Measurements from ENCODE around the gene TTC23L.

Gene TTC23L

DNA sequence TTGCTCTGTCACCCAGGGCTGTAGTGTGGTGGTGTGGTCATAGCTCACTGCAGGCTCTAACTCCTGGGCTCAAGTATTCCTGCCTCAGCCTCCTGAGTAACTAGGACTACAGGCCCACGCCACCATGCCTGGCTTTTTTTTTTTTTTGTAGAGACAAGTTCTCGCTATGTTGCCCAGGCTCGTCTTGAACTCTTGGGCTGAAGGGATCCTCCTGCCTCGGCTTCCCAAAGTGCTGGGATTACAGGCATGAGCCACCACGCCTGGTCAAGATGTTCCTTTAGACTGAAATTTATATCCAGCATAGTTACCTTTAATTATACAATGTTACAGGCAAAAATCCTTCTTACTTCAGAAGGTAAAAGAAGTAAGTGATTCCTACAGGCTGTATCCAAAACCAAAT lies 88.8 kb downstream of the TTC23L start:
- H3F3A ChIP-seq (ENCODE audit: insufficient read depth, low read length), result peaks cover 39% of the 10 kb centered on the region

GRCh38 chr5:34928267-34928666 lies 89.3 kb downstream of the TTC23L start:
- Histone ChIP-seq H4K20me1 (ENCODE audit: insufficient read depth, low read length) (peaks cover 4% of the 10 kb centered on the region; the same call in 1 of the 2 replicates), H3K79me2 (ENCODE audit: low read length) (peaks cover 48% of the 10 kb centered on the region), H3K9ac (ENCODE audit: low read length) (no peak overlapping the region), H3K9me3 (replicated peaks; ENCODE audit: insufficient read depth, low read length) (no peaks in the 10 kb centered on the region), H3K4me1 (ENCODE audit: low read length) (peaks cover 11% of the 10 kb centered on the region), H3K4me2 (ENCODE audit: low read depth, low read length) (peak overlapping the region; percentile 69), H3K27ac (ENCODE audit: low read length) (no peak overlapping the region), H3F3A (ENCODE audit: insufficient read depth, low read length) (peaks cover 35% of the 10 kb centered on the region), H2AFZ (ENCODE audit: low read length) (no peak overlapping the region), H3K36me3 (replicated peaks; ENCODE audit: insufficient read depth, low read length) (peaks cover 13% of the 10 kb centered on the region), H3K4me3 (ENCODE audit: low read length) (no peak overlapping the region), H3K9me2 (replicated peaks; ENCODE audit: insufficient read depth, low read length) (no peaks in the 10 kb centered on the region), H3K27me3 (replicated peaks; ENCODE audit: insufficient read depth, low read length) (no peaks in the 10 kb centered on the region)
- no peak for DNase-seq
- no peak for TF ChIP-seq CTCF (IDR thresholded peaks at IDR 0.05; ENCODE audit: low read length)
- no peak for TF ChIP-seq EZH2phosphoT487 (IDR thresholded peaks at IDR 0.05; ENCODE audit: low read length)
- TF ChIP-seq EZH2 (optimal IDR thresholded peaks at IDR 0.05; ENCODE audit: low read depth, low read length), result no peak

More for the DNA sequence above, 88.8 kb downstream of the TTC23L start:
- peaks cover 44% of the 10 kb centered on the region for H3K79me2 ChIP-seq (ENCODE audit: low read length)
- no peak overlapping the region for H3K4me2 ChIP-seq (ENCODE audit: low read depth, low read length)
- DNase-seq, result no peak
- no peaks in the 10 kb centered on the region for H3K9me2 ChIP-seq (replicated peaks; ENCODE audit: insufficient read depth, low read length)
- no peak for TF ChIP-seq EZH2phosphoT487 (IDR thresholded peaks at IDR 0.05; ENCODE audit: low read length)
- TF ChIP-seq CTCF (IDR thresholded peaks at IDR 0.05; ENCODE audit: low read length), result no peak
- TF ChIP-seq EZH2 (optimal IDR thresholded peaks at IDR 0.05; ENCODE audit: low read depth, low read length), result no peak
- no peak overlapping the region for H3K27ac ChIP-seq (ENCODE audit: low read length)
- H3K4me1 ChIP-seq (ENCODE audit: low read length), result peaks cover 11% of the 10 kb centered on the region
- no peak overlapping the region for H3K9ac ChIP-seq (ENCODE audit: low read length)
- no peak overlapping the region for H2AFZ ChIP-seq (ENCODE audit: low read length)
- no peaks in the 10 kb centered on the region for H3K27me3 ChIP-seq (replicated peaks; ENCODE audit: insufficient read depth, low read length)
- H3K36me3 ChIP-seq (replicated peaks; ENCODE audit: insufficient read depth, low read length), result peaks cover 13% of the 10 kb centered on the region
- H4K20me1 ChIP-seq (ENCODE audit: insufficient read depth, low read length), result peaks cover 4% of the 10 kb centered on the region; the same call in 1 of the 2 replicates
- H3K9me3 ChIP-seq (replicated peaks; ENCODE audit: insufficient read depth, low read length), result no peaks in the 10 kb centered on the region
- H3K4me3 ChIP-seq (ENCODE audit: low read length), result no peak overlapping the region

GRCh38 chr5:34929134-34929719 lies 90.3 kb downstream of the TTC23L start, which contains the start of gene DNAJC21:
Gene DNAJC21, plus strand, starts transcription at chr5:34929559. Its CDS starts 261 bp downstream, at chr5:34929820.
- Histone ChIP-seq H3K4me1 (ENCODE audit: low read length) (peaks cover 11% of the 10 kb centered on the region), H3K4me2 (ENCODE audit: low read depth, low read length) (peak within 1 kb of the TSS; percentile 72), H3K9me3 (replicated peaks; ENCODE audit: insufficient read depth, low read length) (no peaks in the 10 kb centered on the region), H3K79me2 (ENCODE audit: low read length) (peaks cover 49% of the 10 kb centered on the region), H3K27me3 (replicated peaks; ENCODE audit: insufficient read depth, low read length) (no peaks in the 10 kb centered on the region), H3F3A (ENCODE audit: insufficient read depth, low read length) (peaks cover 30% of the 10 kb centered on the region), H3K9ac (ENCODE audit: low read length) (peak within 1 kb of the TSS; percentile 86), H2AFZ (ENCODE audit: low read length) (peak within 1 kb of the TSS; percentile 85), H4K20me1 (ENCODE audit: insufficient read depth, low read length) (no peaks in the 10 kb centered on the region), H3K4me3 (ENCODE audit: low read length) (peak within 1 kb of the TSS; percentile 85), H3K9me2 (replicated peaks; ENCODE audit: insufficient read depth, low read length) (no peaks in the 10 kb centered on the region), H3K36me3 (replicated peaks; ENCODE audit: insufficient read depth, low read length) (peaks cover 17% of the 10 kb centered on the region), H3K27ac (ENCODE audit: low read length) (peak within 1 kb of the TSS; percentile 72)
- TF ChIP-seq EZH2phosphoT487 (IDR thresholded peaks at IDR 0.05; ENCODE audit: low read length), result no peak
- no peak for TF ChIP-seq CTCF (IDR thresholded peaks at IDR 0.05; ENCODE audit: low read length)
- TF ChIP-seq EZH2 (optimal IDR thresholded peaks at IDR 0.05; ENCODE audit: low read depth, low read length), result no peak
- DNase-seq, result peak; percentile 95

All from MM.1S (cell line).